ENCODE results near the gene FKBP11. TPM values are rescaled to one million over a fixed set of nuclear protein-coding genes. Genes with fewer than 3 reads are reported as not detected.
A peak's percentile ranks its signal among the peaks of the same experiment; 100 is the strongest.
"Not testable (repeated sequence)": the region's sequence is repeated elsewhere in the genome, so short reads cannot be mapped to it uniquely, and the experiment has no call there.

The FKBP11 gene
- total RNA-seq, 2 experiments from 2014 or later = 82.3 to 85.9 TPM

DNA sequence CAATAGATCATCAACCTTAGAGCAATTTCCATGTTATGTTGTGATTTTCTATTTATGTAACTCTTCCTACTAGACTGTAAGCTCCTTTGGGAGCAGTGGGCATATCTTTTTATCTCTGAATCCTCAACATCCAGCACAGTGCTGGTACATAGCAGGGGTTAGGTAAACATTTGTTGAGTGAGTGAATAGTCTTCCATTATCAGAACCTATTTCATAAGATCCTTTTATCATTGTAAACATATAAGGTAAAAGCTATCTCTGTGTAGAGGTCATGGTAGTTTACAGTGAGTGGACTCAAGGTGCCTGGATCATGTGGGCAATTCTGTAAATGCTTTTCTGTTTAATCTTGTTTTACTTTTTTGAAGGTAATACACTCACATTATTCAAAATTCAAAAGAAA, 15.1 kb downstream of the FKBP11 start:
- H3K4me3 Mint-ChIP-seq = no peak overlapping the region
- ChIA-PET CTCF (interaction anchor here (0.7 to 1.6 kb wide), 3 partner anchors 11 to 64 kb away, joined by 3 to 8 read pairs (median 3); no protein-coding TSS in a partner anchor), POLR2A (interaction anchor here (1.0 to 1.1 kb wide), 2 partner anchors 11 to 47 kb away, joined by 3 read pairs; partner anchors contain the start of gene ARF3)
- H3K27ac Mint-ChIP-seq = no peak overlapping the region
- Histone ChIP-seq H3K27ac (ENCODE audit: low read depth in 1 of 2, low read length in 2 of 2) (no peak overlapping the region), H3K4me3 (ENCODE audit: low read length) (no peak overlapping the region), H3K4me1 (ENCODE audit: insufficient read depth, low read length) (no peaks in the 10 kb centered on the region), H3K9me3 (ENCODE audit: control insufficient read depth in 1 of 2, insufficient read depth in 1 of 2, low read length in 2 of 2) (no peaks in the 10 kb centered on the region), H3K36me3 (ENCODE audit: insufficient read depth, low read length) (no peaks in the 10 kb centered on the region), H3K27me3 (ENCODE audit: control insufficient read depth in 1 of 2, insufficient read depth in 2 of 2, low read length in 2 of 2) (no peaks in the 10 kb centered on the region)
- DNase-seq (no peak), ATAC-seq (ENCODE audit: poor library complexity) (no peak)
- peaks cover 5% of the 10 kb centered on the region for H3K27me3 Mint-ChIP-seq
- no peaks in the 10 kb centered on the region for H3K4me1 Mint-ChIP-seq (ENCODE audit: low read depth)
- intact Hi-C loops (cut with DNase I, micrococcal nuclease) = no loop called here
- no peaks in the 10 kb centered on the region for H3K9me3 Mint-ChIP-seq
- no peaks in the 10 kb centered on the region for H3K36me3 Mint-ChIP-seq (ENCODE audit: low read depth)
- TF ChIP-seq, protein P1, sequence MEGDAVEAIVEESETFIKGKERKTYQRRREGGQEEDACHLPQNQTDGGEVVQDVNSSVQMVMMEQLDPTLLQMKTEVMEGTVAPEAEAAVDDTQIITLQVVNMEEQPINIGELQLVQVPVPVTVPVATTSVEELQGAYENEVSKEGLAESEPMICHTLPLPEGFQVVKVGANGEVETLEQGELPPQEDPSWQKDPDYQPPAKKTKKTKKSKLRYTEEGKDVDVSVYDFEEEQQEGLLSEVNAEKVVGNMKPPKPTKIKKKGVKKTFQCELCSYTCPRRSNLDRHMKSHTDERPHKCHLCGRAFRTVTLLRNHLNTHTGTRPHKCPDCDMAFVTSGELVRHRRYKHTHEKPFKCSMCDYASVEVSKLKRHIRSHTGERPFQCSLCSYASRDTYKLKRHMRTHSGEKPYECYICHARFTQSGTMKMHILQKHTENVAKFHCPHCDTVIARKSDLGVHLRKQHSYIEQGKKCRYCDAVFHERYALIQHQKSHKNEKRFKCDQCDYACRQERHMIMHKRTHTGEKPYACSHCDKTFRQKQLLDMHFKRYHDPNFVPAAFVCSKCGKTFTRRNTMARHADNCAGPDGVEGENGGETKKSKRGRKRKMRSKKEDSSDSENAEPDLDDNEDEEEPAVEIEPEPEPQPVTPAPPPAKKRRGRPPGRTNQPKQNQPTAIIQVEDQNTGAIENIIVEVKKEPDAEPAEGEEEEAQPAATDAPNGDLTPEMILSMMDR (IDR thresholded peaks at IDR 0.05) = no peak

DNA sequence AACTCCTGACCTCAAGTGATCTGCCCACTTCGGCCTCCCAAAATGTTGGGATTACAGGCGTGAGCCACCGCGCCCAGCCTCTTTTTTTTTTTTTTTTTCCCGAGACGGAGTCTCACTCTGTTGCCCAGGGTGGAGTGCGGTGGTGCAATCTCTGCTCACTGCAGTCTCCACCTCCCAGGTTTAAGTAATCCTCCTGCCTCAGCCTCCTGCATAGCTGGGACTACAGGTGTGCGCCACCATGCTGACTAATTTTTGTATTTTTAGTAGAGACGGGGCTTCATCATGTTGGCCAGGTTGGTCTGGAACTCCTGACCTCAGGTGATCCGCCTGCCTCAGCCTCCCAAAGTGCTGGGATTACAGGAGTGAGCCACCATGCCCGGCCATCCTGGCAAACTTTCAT, 15.6 kb downstream of the FKBP11 start:
- H3K27ac Mint-ChIP-seq; H3K4me1 Mint-ChIP-seq (ENCODE audit: low read depth); H3K27me3 ChIP-seq (ENCODE audit: control insufficient read depth in 1 of 2, insufficient read depth in 2 of 2, low read length in 2 of 2); H3K4me3 Mint-ChIP-seq; H3K36me3 ChIP-seq (ENCODE audit: insufficient read depth, low read length); intact Hi-C loops (cut with DNase I, micrococcal nuclease); H3K36me3 Mint-ChIP-seq (ENCODE audit: low read depth); H3K27ac ChIP-seq (ENCODE audit: low read depth in 1 of 2, low read length in 2 of 2); DNase-seq; ATAC-seq (ENCODE audit: poor library complexity); H3K27me3 Mint-ChIP-seq; H3K9me3 Mint-ChIP-seq; H3K4me3 ChIP-seq (ENCODE audit: low read length); H3K9me3 ChIP-seq (ENCODE audit: control insufficient read depth in 1 of 2, insufficient read depth in 1 of 2, low read length in 2 of 2); H3K4me1 ChIP-seq (ENCODE audit: insufficient read depth, low read length): not testable (repeated sequence)
- POLR2A ChIA-PET = interaction anchor here (1.0 kb wide), 1 partner anchor 11 kb away, joined by 3 read pairs; no protein-coding TSS in a partner anchor
- CTCF ChIA-PET = interaction anchor here (1.2 kb wide), 1 partner anchor 64 kb away, joined by 3 read pairs; no protein-coding TSS in a partner anchor

DNA sequence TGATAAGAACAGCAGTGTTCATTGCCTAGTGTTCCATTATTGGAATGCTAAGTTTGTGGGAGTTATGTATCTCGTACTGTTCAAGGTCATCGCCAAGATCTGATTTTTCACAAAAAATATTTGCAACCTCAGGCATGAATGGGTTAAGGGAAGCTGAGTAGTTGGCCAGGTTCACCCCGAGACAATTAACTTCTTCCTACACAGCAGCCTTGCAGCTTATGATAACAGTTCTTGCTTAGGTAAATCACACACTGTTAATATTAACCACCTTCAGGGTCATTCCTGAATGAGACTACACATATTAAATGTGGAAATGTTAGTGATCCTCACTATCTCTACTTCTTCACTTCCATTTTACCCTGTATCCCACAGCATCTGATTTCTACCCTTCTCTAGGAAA, 18.0 kb downstream of the FKBP11 start:
- Histone ChIP-seq H3K27me3 (ENCODE audit: control insufficient read depth in 1 of 2, insufficient read depth in 2 of 2, low read length in 2 of 2) (no peaks in the 10 kb centered on the region), H3K36me3 (ENCODE audit: insufficient read depth, low read length) (no peaks in the 10 kb centered on the region), H3K9me3 (ENCODE audit: control insufficient read depth in 1 of 2, insufficient read depth in 1 of 2, low read length in 2 of 2) (no peaks in the 10 kb centered on the region), H3K4me3 (ENCODE audit: low read length) (no peak overlapping the region), H3K4me1 (ENCODE audit: insufficient read depth, low read length) (peaks cover 13% of the 10 kb centered on the region), H3K27ac (ENCODE audit: low read depth in 1 of 2, low read length in 2 of 2) (no peak overlapping the region)
- TF ChIP-seq, protein P1 (IDR thresholded peaks at IDR 0.05) = no peak
- Mint-ChIP-seq H3K27me3 (peaks cover 5% of the 10 kb centered on the region), H3K4me1 (ENCODE audit: low read depth) (peaks cover 4% of the 10 kb centered on the region), H3K27ac (no peak overlapping the region), H3K4me3 (no peak overlapping the region), H3K36me3 (ENCODE audit: low read depth) (no peaks in the 10 kb centered on the region), H3K9me3 (no peaks in the 10 kb centered on the region)
- ChIA-PET POLR2A (no interaction called here), CTCF (no interaction called here)
- DNase-seq (no peak), ATAC-seq (ENCODE audit: poor library complexity) (no peak)
- intact Hi-C loops (cut with DNase I, micrococcal nuclease) = no loop called here

DNA sequence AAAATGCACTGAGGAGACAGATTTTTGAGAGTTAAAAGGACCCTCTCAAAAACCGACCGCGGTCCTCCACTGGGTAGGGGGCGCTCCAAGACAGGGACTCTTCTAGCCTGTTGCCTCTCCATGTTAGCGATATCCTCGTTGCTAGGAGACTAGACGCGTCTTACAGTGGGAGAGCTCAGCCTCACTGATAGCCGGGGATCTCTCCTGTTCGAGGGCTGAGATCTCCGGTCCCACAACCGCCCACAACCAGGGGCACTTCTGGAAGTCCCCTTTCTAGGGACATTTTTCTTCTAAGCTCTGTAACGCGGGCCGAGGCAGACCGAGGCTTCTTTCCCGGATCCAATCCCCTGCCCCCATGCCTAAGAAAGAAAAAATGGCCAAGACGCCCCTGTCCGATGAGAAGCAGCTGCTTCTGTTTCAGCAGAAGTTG, 21.3 kb downstream of the FKBP11 start:
- Mint-ChIP-seq H3K36me3 (ENCODE audit: low read depth) (no peaks in the 10 kb centered on the region), H3K27me3 (peaks cover 5% of the 10 kb centered on the region), H3K27ac (no peak overlapping the region), H3K4me1 (ENCODE audit: low read depth) (peaks cover 4% of the 10 kb centered on the region), H3K4me3 (peak overlapping the region; percentile 54), H3K9me3 (no peaks in the 10 kb centered on the region)
- intact Hi-C loops (cut with DNase I, micrococcal nuclease) = loop anchor here (1.0 to 5.0 kb wide), 4 partner anchors 21 to 93 kb away; partner anchors contain the start of genes DDN (in 1 of the 2) and FKBP11 (in 1 of the 2)
- ChIA-PET POLR2A (interaction anchor here (0.6 to 4.4 kb wide), 9 partner anchors 14 to 127 kb away, joined by 3 to 21 read pairs (median 4); partner anchors contain the start of genes FKBP11 and WNT1), CTCF (interaction anchor here (0.6 to 2.3 kb wide), 21 partner anchors 9 to 93 kb away, joined by 3 to 15 read pairs (median 4); partner anchors contain the start of genes DDX23, FKBP11, RND1 and WNT1)
- H3K27me3 ChIP-seq (ENCODE audit: control insufficient read depth in 1 of 2, insufficient read depth in 2 of 2, low read length in 2 of 2) = no peaks in the 10 kb centered on the region
- DNase-seq (peak; percentile 73 to 93 (median 82)), ATAC-seq (ENCODE audit: poor library complexity) (peak; percentile 100)
- no peak overlapping the region for H3K27ac ChIP-seq (ENCODE audit: low read depth in 1 of 2, low read length in 2 of 2)
- no peaks in the 10 kb centered on the region for H3K9me3 ChIP-seq (ENCODE audit: control insufficient read depth in 1 of 2, insufficient read depth in 1 of 2, low read length in 2 of 2)
- TF ChIP-seq, protein P1 (IDR thresholded peaks at IDR 0.05) = peak; percentile 80
- H3K36me3 ChIP-seq (ENCODE audit: insufficient read depth, low read length) = no peaks in the 10 kb centered on the region
- peak overlapping the region; percentile 37 for H3K4me3 ChIP-seq (ENCODE audit: low read length)
- H3K4me1 ChIP-seq (ENCODE audit: insufficient read depth, low read length) = peaks cover 13% of the 10 kb centered on the region

Measured in CD4-positive, alpha-beta T cell (primary cell).